H1 (cell line): ENCODE results near the gene NUAK1. TPM values are rescaled to one million over a fixed set of nuclear protein-coding genes. Genes with fewer than 3 reads are reported as not detected.

Experiments used
- CHD7 ChIP-seq: fragments of 300-600 bp; sonication (generic); IDR thresholded peaks from 2 replicates; pipeline ENCODE4 v1.7.1; 2012; ENCODE audit warnings: low read length, moderate library complexity, mild to moderate bottlenecking, inconsistent platforms; ENCODE audit not compliant: insufficient replicate concordance
- CREB1 ChIP-seq: IDR thresholded peaks from 2 replicates; pipeline ENCODE4 v1.6.1; 2012; ENCODE audit warnings: inconsistent platforms
- RFX5 ChIP-seq: IDR thresholded peaks from 2 replicates; pipeline ENCODE4 v1.6.1; 2011; ENCODE audit warnings: low read depth, low read length, improper control_type of control experiment, borderline replicate concordance
- polyA plus RNA-seq, 7 experiments: library from polyadenylated mRNA; depleted of rRNA in 3 of 7; stranded (reverse) in 5 of 7; unstranded in 2 of 7; fragments of >200 nt in 5 of 7; fragments of 200-250 nt in 2 of 7; gene quantifications; 1 replicate in 5 of 7; 2 replicates in 1 of 7; 4 replicates in 1 of 7; pipeline versions ENCODE4 v1.2.1 to v1.2.3, GENCODE V29; 2011 to 2013; ENCODE audit warnings: missing spikeins in 2 of 7, mixed read lengths in 2 of 7
- total RNA-seq: library from RNA; stranded (reverse); fragmentation: NEBNext Ultra II Directional; extraction: Animal tissue kit (Norgen Biotek cat#: 25700); gene quantifications from 2 replicates; pipeline ENCODE4 v1.2.1, GENCODE V29; 2021

The NUAK1 gene
- total and polyA plus RNA-seq, 2 of the 8 experiments (the other 6 are each of a cell fraction or from before 2014, with no cell fraction given), result 6.7 to 18.2 TPM

GRCh38 chr12:106123110-106123509 lies 15.6 kb downstream of the NUAK1 start (continued):
- TF ChIP-seq CHD7, result no peak
- TF ChIP-seq CREB1, result no peak
- no peak for TF ChIP-seq RFX5
- TF ChIP-seq, all 59 proteins: peak for 0
